GM18520 (cell line): ENCODE results near the gene AMZ1.
A peak's percentile ranks its signal among the peaks of the same experiment; 100 is the strongest.
"Not testable (repeated sequence)": the region's sequence is repeated elsewhere in the genome, so short reads cannot be mapped to it uniquely, and the experiment has no call there.

ENCODE experiments used
- ATAC-seq: cut with Tn5 transposase; IDR thresholded peaks from one replicate; pipeline ENCODE4 v1.9.1; 2021; ENCODE audit not compliant: unreplicated experiment

The AMZ1 gene

DNA sequence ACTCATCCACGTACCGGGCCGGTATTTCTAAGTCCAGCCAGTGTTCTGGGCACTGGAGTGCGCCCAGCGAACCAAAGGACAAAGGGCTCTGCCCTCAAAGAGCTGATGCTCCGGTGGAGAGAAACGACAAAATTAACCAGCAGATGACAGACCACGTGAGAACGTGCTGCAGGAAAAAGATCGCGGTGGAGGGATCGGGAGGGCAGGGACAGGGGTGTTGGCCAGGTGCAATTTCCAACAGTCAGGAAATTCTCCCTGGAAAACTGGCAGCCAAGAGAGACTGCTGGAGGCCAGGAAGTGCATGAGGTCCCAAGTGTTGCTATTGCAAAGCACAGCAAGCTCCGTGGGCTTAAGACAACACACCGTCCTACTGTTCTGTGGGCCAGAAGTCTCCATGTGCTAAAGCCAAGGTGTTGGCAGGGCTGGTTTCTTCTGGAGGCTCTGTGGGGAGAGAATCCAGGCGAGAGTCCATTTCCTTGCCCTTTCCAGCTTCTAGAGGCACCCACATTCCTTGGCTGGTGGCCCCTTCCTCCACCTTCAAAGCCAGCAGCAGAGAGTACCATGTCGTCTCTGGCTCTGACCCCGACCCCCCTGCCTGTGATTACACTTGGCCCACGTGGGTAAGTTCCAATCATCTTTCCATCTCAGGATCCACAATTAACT, 21.3 kb upstream of the AMZ1 start:
- ATAC-seq: no peak

DNA sequence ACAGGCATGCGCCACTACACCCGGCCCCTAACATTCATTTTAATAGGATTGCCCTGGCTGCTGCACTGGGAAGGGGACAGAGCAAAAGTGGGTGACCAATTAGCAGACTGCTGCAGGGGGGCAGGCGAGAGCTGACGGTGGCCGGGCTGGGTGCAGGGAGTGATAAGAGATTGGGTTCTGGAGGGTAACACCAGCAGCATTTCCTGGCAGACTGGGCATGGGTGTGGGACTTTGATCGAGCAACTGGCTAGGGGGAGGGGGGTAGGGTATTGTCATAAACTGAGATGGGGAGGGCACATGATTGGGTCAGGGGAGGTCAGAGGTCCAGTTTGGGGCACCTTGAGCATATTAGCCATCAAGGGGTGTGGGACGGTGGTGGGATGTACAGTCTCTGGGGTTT, 20.2 kb upstream of the AMZ1 start:
- no peak for ATAC-seq

DNA sequence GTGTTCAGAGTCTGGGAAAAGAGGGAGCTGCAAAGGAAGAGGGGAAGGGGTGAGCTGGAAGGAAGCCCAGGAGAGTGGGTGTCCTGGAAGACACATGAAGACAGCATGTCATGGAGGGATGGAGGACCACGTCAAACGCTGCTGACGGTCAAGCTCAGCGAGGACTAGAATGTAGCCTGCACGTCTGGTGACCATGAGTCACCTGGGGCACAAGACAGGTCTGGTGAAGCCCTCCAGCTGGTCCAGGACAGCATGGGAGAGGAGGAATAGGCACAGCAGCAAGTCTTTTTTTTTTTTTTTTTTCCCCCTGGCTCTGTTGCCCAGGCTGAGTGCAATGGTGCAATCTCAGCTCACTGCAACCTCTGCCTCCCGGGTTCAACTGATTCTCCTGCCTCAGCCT, 19.6 kb upstream of the AMZ1 start:
- no peak for ATAC-seq

DNA sequence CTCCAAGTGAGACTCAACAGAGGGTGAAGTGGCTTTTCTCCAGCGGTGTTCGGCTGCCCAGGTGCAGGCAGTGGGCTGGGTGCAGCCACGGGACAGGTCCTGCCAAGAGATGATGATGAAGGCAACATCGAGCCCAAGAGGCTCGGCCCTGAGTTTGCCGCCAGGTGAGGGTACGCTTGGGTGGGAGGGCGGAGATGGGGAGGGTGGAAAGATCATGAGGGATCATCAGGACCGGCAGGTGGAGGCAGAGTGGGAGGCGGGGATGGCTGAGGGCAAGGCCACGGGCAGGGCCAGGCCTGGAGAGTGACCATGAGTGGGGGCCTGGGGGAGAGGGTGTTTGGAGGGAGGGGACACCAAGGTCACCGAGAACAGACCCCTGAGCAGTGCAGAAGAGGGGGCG, 17.8 kb upstream of the AMZ1 start:
- no peak for ATAC-seq

DNA sequence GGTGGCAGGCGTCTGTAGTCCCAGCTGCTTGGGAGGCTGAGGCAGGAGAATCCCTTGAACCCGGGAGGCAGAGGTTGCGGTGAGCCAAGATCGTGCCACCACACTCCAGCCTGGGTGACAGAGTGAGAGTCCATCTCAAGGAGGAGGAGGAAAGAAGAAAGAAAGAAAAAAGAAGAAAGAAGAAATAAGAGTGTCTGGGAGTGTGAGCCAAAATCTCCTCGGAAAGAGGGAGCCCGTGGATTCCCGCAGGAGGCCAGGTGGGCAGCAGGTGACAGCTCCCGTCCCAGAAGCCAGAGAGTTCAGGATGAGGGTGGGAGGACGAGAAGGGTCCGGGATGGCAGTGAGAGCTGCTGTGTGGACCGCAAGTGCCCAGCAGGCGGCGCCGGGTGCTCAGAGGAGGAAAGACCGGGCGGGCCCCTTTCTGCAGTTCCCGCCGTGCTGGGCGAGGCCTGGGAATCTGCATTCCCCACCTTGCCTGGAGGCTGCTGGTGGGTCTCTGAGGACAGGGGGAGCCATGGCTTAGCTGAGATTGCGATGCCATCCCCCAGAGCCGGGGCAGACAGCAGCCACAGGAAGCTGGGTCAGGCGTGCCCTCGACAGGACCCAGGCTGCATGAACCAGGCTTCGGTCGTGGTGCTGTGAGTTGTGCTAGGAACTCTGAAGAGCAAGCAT, 17.1 kb upstream of the AMZ1 start:
- no peak for ATAC-seq

DNA sequence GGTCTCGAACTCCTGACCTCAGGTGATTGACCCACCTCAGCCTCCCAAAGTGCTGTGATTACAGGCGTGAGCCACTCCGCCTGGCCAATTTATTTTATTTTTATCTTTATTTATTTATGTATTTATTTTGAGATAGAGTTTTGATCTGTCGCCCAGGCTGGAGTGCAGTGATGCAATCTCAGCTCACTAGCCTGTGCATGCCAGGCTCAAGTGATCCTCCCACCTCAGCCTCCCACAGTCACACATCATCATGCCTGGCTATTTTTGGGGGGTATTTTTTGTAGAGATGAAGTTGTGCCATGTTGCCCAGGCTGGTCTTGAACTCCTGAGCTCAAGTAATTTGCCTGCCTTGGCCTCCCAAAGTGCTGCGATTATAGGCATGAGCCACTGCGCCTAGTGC, 14.8 kb upstream of the AMZ1 start:
- ATAC-seq: not testable (repeated sequence)

DNA sequence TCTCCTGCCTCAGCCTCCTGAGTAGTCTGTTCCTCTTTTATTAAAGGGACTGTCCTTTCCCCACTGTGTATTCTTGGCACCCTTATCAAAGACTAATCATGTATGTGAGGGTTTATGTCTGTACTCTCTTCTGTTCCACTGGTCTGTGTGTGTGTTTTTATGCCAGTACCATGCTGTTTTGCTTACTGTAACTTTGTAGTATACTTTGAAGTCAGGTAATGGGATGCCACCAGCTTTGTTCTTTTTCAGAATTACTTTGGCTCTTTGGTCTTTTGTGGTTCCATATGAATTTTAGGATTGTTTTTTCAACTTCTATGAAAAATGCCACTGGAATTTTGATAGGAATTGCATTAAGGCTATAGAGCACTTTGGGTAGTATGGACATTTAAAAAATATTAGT, 14.1 kb upstream of the AMZ1 start:
- ATAC-seq: no peak

DNA sequence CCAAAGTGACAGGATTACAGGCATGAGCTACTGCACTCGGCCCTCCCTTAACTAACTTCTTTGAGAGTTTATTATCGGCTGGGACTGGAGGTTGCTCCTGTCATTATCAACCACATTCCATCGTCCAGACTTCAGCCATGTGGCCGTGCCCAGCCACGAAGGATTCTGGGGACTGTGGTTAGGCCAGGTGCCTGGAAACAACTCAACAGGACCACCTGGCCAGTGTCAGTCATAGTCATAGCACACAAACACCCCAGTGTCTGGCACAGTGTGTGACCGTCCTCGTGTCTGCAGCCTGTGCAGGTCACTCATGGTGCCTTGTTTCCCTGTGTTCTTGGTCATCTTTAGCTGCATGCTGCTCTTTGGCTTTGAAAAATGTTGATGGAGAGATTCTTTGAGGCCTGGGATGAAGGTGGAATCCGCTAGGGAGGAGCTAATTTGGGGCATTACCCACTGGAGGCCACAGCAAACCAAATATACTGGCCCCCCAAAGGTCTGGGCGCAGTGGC, 12.7 kb upstream of the AMZ1 start:
- ATAC-seq: no peak

DNA sequence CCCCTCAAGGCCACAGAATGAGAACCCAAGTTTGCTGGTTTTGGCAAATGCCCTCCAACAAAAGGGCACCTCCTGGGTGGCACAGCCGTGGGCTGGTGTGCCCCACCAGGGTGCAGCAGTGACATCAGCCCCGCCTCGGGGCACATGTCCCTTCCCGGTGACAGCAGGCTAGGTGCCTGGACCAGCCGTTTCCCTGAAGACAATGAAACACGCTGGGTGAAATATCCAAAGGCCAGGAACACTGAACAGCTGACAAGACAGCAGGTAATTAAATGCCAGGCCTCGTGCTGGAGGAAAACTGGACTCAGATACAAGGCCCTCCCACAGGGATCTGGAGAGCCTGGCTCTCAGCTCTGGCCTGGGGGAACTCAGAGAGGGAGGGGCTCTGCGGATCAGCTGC, 11.4 kb upstream of the AMZ1 start:
- ATAC-seq: not testable (repeated sequence)

DNA sequence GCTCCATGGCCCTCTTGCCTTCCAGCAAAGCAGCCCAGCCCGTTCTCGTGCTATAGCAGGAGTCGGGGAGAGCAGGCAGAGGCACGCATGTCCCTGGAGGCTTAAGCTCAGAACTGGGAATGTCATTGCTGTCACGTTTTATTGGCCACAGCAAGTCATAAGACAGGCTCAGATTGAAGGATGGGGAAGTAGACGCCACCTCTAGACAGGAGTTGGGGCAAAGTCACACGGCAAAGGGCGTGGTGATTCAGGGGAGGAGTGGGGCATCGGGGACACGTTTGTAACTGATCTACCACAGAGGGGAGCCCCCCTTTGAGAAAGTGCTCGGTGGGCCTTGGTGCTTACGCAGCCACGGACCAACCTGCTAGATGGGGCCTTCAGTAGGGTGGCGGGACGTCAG, 9.5 kb upstream of the AMZ1 start:
- ATAC-seq: not testable (repeated sequence)

DNA sequence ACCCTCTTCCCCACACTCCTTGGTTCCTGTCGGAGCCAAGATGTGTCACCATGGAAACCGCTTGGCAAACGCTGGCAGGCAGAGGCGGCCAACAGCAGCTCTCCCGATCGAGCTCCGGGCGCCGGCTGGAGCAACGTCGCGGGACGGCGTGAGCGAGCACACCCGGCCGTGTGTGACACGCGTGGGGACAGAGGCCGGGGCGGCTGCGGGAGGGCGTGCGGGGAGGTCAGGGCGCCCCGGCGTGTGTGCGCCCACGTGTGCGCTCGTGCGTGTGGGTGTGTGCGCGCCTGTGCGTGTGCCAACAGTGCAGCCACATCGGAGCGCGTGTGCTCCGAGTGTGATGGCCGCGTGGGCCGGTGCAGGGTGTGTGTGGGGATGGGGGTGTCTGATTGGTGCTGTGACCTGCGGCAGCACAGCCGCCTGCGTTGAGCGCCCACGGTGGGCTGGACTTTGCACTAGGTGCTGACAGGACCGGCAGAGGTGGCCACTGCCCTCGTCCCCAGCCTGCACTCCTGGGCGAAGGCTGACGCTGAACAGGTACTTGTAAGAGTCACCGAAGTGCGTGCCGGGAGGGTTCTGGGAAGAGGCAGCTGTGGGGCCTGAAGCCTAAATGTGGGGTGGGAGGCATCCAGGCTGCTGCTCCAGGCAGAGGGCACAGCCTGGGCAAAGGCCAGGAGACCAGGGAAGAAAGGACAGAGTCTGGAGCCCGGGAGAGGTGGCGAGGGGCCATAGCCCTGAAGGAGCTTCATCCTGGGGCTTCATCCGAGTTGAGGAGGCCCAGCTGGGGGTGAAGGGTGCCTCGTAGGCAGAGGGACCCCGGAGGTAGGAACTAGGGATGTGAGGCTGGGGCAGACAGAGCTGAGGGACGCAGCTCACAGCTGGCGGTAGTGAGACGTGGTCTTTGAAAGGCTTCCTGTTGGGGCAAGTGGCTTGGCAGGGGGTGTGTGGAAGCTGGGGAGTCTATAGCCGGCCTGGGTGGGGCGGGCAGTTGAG, 8.6 kb upstream of the AMZ1 start:
- ATAC-seq: not testable (repeated sequence)

DNA sequence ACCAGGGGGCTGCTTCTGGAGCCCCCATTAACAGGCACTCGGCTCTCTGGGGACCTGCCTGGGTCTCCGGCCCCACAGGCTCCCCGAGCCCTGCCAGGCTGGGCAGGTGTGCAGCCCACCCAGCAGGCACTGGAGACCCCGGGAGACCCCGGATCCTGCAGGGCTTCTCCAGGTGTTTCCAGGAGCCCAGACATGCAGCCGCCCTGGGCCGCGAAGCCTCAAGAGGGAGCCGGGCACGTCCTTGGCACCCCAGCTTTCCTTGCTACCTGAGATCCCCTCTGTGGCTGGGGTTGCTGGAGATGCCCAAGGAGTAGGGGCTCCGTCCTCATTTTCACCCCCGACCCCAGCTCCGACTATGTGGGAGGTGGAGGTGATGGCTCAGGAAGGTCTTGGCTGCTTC, 7.7 kb upstream of the AMZ1 start:
- ATAC-seq: no peak

DNA sequence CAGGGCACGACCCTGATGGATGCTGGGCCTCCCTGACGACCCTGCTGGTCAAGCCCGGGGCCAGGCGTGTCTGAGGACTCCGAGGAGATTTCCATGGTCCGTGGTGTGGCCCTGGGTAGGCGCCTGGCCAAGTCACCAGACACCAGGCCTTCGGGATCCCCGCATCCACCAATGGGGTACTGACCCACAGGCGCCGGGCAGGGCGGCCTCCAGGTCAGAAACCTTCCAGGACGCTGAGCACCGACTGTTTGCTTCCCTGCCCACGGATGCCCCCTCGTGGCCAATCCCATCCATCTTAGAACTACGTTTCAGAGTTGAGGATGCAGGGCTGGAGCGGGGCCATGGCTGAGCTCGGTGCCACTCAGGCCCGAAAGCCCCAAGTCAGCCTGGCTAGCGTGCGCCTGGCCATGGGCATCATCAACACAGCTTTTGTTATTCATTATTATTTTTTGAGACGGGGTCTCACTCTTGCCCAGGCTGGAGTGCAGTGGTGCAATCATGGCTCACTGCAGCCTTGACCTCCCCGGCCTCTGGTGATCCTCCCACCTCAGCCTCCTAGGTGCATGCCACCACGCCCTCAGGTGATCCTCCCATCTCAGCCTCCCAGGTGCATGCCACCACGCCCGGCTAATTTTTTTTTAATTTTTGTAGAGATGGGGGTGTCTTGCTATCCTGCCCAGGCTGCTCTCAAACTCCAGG, 7.1 kb upstream of the AMZ1 start:
- no peak for ATAC-seq

DNA sequence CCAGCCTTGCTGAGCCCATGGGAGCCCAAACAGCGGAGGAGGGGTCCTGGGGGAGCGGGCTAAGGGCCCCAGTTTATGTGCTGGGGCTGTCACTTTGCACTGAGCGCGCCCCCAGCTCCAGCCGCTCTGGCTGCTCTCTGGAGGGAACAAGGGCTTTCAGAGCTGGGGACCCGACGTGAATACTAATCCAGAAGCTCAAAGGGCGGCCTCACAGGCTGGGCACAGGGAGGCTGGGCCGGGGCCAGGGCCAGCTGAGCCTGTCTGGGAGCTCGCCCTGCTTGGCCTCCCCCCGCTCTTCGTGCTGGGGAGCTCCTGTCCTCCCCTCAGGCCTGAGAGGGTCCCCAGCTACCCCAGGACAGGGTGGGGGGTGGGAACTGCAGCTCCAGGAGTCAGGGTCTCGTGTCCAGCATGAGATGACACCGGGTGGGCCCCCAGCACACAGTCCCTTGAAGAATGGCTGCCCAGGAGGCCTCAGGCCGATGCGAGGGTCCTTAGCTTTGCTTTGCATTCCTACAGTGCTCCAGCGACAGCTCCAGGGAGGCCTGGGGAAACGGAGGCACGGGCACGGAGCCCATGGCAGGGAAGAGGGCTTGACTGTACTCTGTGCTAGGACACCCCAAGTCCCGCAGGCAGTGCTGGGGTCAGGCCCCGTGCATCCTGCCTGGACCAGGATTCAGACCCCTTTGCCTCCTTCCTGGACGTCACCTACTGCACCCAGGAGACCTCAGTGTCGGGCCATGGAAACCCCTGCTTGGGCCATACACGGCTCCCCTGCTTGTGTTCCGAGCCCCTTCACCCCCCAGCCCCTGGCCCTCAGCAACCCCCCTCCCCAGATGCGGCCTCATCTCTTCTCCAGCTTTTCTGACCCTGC, 5.8 kb upstream of the AMZ1 start:
- ATAC-seq: no peak

DNA sequence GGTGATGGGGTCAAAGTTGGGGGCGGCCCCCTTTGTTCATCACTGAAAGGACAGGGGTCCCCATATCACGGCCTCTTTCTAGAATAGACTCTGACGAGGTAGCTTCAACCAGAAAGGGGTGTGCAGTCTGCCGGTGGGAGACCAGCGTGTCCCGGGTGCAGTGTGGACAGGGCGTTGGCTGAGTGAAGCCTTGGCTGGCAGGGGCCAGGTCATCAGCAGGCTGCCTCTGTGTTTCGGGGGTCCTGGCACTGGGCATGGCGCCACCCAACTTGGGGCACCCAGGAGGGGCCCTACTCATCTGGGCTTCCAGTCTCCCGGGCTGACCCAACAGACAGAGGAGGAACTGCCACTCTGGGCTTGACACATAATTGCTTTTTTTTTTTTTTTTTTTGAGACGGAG, 3.5 kb upstream of the AMZ1 start:
- ATAC-seq: no peak

DNA sequence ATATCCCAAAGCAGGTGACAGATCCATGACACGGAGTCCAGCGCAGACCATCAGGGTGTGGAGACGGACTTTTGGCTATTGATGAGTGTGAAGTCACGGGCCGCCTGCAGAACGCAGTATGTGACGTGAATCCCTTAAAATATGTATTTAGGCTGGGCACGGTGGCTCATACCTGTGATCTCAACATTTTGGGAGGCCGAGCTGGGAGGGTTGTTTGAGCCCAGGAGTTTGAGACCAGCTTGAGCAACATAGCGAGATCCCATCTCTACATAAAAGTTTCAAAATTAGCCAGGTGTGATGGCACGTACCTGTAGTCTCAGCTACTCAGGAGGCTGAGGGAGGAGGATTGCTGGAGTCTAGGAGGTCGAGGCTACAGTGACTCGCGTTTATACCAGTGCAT, 1.9 kb upstream of the AMZ1 start:
- no peak for ATAC-seq

DNA sequence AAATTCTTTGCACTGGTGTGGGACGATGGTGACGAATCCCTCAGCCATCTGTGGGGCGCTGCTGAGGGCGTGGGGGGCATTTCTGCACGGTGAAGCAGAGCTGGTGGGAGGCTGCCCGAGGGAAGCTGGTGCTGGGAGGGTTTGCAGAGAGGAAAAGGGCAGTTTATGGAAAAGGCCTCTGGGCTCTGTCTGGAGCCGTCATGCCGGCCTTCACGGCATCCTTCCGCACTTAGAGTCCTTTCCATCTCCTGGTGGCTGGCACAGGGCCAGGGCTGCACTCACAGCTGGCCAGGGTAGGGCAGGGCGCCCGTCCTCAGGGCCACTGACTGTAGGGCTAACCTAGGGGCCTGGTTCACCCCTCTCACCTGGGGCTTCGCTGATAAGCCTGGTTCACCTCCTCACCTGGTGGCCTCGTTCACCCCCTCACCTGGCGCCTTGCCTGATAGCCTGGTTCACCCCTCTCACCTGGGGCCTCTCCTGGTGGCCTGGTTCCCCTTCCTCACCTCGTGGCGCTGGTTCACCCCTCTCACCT, 598 bp upstream of the AMZ1 start:
- ATAC-seq: no peak

DNA sequence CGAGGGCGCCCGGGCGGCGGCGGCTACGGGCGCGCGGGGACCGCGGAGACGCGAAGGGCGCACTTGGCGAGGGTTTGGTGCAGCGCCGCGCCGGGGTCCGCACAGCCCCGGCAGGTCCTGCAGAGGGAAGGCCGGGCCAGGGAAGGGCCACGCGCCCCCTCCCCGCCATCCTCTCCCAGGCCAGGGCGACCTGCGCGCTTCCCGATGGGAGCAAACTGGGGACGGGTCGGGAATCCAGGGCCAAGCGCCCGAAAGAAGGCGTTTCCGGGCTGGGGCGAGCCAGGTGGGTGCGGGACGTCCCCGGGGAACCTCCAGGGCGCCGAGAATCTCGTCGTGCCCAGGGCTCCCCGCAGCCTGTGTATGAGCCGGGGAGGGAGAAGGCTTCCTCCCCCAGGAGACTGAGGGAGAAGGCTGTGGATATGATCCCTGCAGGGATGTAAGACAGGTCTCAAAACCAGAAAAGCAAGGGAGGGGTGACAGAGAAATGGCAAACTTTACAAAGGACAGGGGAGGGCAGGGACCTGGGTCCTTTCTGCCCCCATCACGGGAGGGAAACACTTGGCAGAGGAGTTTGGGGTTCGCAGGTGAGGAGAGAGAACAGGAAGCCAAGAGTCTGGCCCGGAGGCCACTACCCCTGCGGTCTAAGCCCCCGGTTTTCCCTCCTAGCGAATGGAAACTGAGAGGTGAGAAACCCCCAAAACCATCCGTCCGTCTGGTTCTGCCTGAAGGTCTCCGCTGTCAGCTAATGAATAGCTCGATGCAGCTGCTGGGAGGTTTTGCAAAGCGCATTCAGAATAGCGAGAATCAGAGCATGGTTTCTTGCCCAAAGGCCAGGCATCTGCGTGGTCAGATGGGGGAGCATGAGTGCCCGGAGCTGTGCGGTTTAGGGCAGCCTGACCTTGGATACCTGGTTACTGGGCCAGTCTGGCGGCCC, 674 bp downstream of the AMZ1 start:
- ATAC-seq: peak; percentile 41
